ENCODE data around the gene TMEM203. TPM values are rescaled to one million over a fixed set of nuclear protein-coding genes. Genes with fewer than 3 reads are reported as not detected.
A peak's percentile ranks its signal among the peaks of the same experiment; 100 is the strongest.

TMEM203 gene
- total and polyA plus RNA-seq, 2 of the 13 experiments (the other 11 are each of a cell fraction or from before 2014, with no cell fraction given) = 23.4 to 36.7 TPM

- no peak for TF ChIP-seq E2F5 (CRISPR knock-in tag; conservative IDR thresholded peaks at IDR 0.05)
- TF ChIP-seq RBAK (CRISPR knock-in tag; IDR thresholded peaks at IDR 0.05) = no peak
- peak; percentile 56; the same call in 1 of the 2 replicates for TF ChIP-seq TFDP2 (CRISPR knock-in tag; IDR thresholded peaks at IDR 0.05)
- TF ChIP-seq ZNF296 (CRISPR knock-in tag; conservative IDR thresholded peaks at IDR 0.05) = 0 out of 2 replicates have a peak, but pooled peaks have one; percentile 49
- no peak for TF ChIP-seq GRHL1 (CRISPR knock-in tag; conservative IDR thresholded peaks at IDR 0.05)
- peak; percentile 44; the same call in 1 of the 2 replicates for TF ChIP-seq ZXDC (CRISPR knock-in tag; IDR thresholded peaks at IDR 0.05)
- TF ChIP-seq ARID2 (CRISPR knock-in tag; IDR thresholded peaks at IDR 0.05; ENCODE audit: borderline replicate concordance) = no peak
- no peak for TF ChIP-seq ZNF34 (CRISPR knock-in tag; IDR thresholded peaks at IDR 0.05; ENCODE audit: borderline replicate concordance)
- no peak for TF ChIP-seq HMGA1 (CRISPR knock-in tag; conservative IDR thresholded peaks at IDR 0.05)
- no peak for TF ChIP-seq STAG1 (CRISPR knock-in tag; IDR thresholded peaks at IDR 0.05)
- 0 out of 2 replicates have a peak, but pooled peaks have one; percentile 14 for TF ChIP-seq MEIS2 (CRISPR knock-in tag; IDR thresholded peaks at IDR 0.05)
- peak; percentile 45; the same call in 1 of the 2 replicates for TF ChIP-seq ZNF329 (CRISPR knock-in tag; IDR thresholded peaks at IDR 0.05; ENCODE audit: low read depth)
- TF ChIP-seq MLXIP (CRISPR knock-in tag; IDR thresholded peaks at IDR 0.05; ENCODE audit: borderline replicate concordance) = no peak
- TF ChIP-seq HIC2 (CRISPR knock-in tag; IDR thresholded peaks at IDR 0.05; ENCODE audit: low read depth) = no peak
- no peak for TF ChIP-seq CBFB (CRISPR knock-in tag; IDR thresholded peaks at IDR 0.05)
- no peak for TF ChIP-seq ZSCAN9 (CRISPR knock-in tag; IDR thresholded peaks at IDR 0.05; ENCODE audit: borderline replicate concordance)
Measured at GRCh38 chr9:137168904-137169856, 36.3 kb downstream of the TMEM203 start (continued).
